MCF 10A (cell line): ENCODE data around the gene MYOM1. TPM values are rescaled to one million over a fixed set of nuclear protein-coding genes. Genes with fewer than 3 reads are reported as not detected.

Source experiments
- BruUV-seq: library from RNA; stranded (reverse); fragments of 400-500 nt; replicated peaks from 2 replicates; lab custom pipeline; 2021; lab: Mats Ljungman, UMichigan
- CTCF ChIA-PET: fragments of 300-600 bp; sonication (Branson Sonifier 250); formaldehyde crosslinking; extraction: SDS; loops from one replicate; lab custom pipeline; 2021; ENCODE audit warnings: antibody characterized with exemption, inconsistent platforms; lab: Yijun Ruan, JAX
- POLR2A ChIA-PET: fragments of 300-600, 350-650 bp; sonication (Branson Sonifier 250); formaldehyde crosslinking; extraction: SDS; loops from one replicate; lab custom pipeline; 2020; ENCODE audit warnings: antibody characterized with exemption, inconsistent platforms; lab: Yijun Ruan, JAX
- DNase-seq: peaks from one replicate; pipeline ENCODE4 v3.0.0-alpha.2; 2018; ENCODE audit not compliant: unreplicated experiment
- H3K27ac Mint-ChIP-seq: one replicate; pipeline ENCODE4 v1.8.0; 2022; ENCODE audit warnings: mild to moderate bottlenecking, low read depth, mixed read lengths; ENCODE audit not compliant: unreplicated experiment
- H3K27me3 Mint-ChIP-seq: one replicate; pipeline ENCODE4 v1.8.0; 2022; ENCODE audit warnings: mixed read lengths; ENCODE audit not compliant: insufficient read depth, unreplicated experiment
- H3K36me3 Mint-ChIP-seq: one replicate; pipeline ENCODE4 v1.8.0; 2022; ENCODE audit warnings: mild to moderate bottlenecking, moderate library complexity, mixed read lengths; ENCODE audit not compliant: insufficient read depth, unreplicated experiment
- H3K4me1 Mint-ChIP-seq: one replicate; pipeline ENCODE4 v1.8.0; 2022; ENCODE audit warnings: mixed read lengths; ENCODE audit not compliant: insufficient read depth, unreplicated experiment
- H3K4me3 Mint-ChIP-seq: one replicate; pipeline ENCODE4 v1.8.0; 2022; ENCODE audit warnings: mild to moderate bottlenecking, moderate library complexity, mixed read lengths; ENCODE audit not compliant: unreplicated experiment
- H3K9me3 Mint-ChIP-seq: one replicate; pipeline ENCODE4 v1.8.0; 2022; ENCODE audit warnings: mixed read lengths; ENCODE audit not compliant: unreplicated experiment
- CTCF ChIP-seq: fragments of 200-600 bp; IDR thresholded peaks from one replicate; pipeline ENCODE4 v1.8.0; 2022; ENCODE audit warnings: antibody characterized with exemption, mild to moderate bottlenecking; ENCODE audit not compliant: unreplicated experiment
- intact Hi-C: fragments of 100-400 bp; cut with micrococcal nuclease; formaldehyde crosslinking; loops from 2 replicates; pipeline ENCODE4 v1.14.1; 2022
- total RNA-seq: library from RNA; stranded (reverse); gene quantifications from 2 replicates; pipeline ENCODE4 v1.2.3, GENCODE V29; 2022

Gene MYOM1
- total RNA-seq, 1 experiment from 2014 or later = 0.21 TPM

GRCh38 chr18:3177902-3178687 lies 41.7 kb downstream of the MYOM1 start:
- no peak for TF ChIP-seq CTCF
- POLR2A ChIA-PET = no interaction called here

GRCh38 chr18:3175195-3175758 lies 44.5 kb downstream of the MYOM1 start:
- no peak overlapping the region for H3K27ac Mint-ChIP-seq
- H3K9me3 Mint-ChIP-seq = no peaks in the 10 kb centered on the region
- H3K36me3 Mint-ChIP-seq = no peaks in the 10 kb centered on the region
- TF ChIP-seq CTCF = no peak
- BruUV-seq = no TSS peak
- ChIA-PET CTCF (interaction anchor here (0.7 to 1.1 kb wide), 3 partner anchors 10 to 242 kb away, joined by 3 to 4 read pairs (median 3); no protein-coding TSS in a partner anchor), POLR2A (interaction anchor here (0.5 to 0.7 kb wide), 2 partner anchors 28 to 664 kb away, joined by 3 read pairs; no protein-coding TSS in a partner anchor)
- no peak for DNase-seq
- H3K4me3 Mint-ChIP-seq = no peak overlapping the region
- intact Hi-C loops = no loop called here
- H3K27me3 Mint-ChIP-seq = no peaks in the 10 kb centered on the region
- no peaks in the 10 kb centered on the region for H3K4me1 Mint-ChIP-seq

More at GRCh38 chr18:3177902-3178687, 41.7 kb downstream of the MYOM1 start:
- Mint-ChIP-seq H3K4me1 (no peaks in the 10 kb centered on the region), H3K9me3 (no peaks in the 10 kb centered on the region), H3K36me3 (no peaks in the 10 kb centered on the region), H3K27ac (no peak overlapping the region), H3K27me3 (no peaks in the 10 kb centered on the region), H3K4me3 (no peak overlapping the region)
- no peak for DNase-seq
- intact Hi-C loops = no loop called here
- CTCF ChIA-PET = interaction anchor here (1.1 to 1.2 kb wide), 3 partner anchors 27 to 489 kb away, joined by 3 to 4 read pairs (median 4); no protein-coding TSS in a partner anchor
- no TSS peak for BruUV-seq

GRCh38 chr18:3172097-3172496 lies 47.7 kb downstream of the MYOM1 start:
- CTCF ChIA-PET = no interaction called here
- H3K9me3 Mint-ChIP-seq = no peaks in the 10 kb centered on the region
- no peak for DNase-seq
- no peaks in the 10 kb centered on the region for H3K4me1 Mint-ChIP-seq
- no peak overlapping the region for H3K27ac Mint-ChIP-seq
- BruUV-seq = no TSS peak
- no peak for TF ChIP-seq CTCF
- peaks cover 7% of the 10 kb centered on the region for H3K36me3 Mint-ChIP-seq
- H3K4me3 Mint-ChIP-seq = no peak overlapping the region
- no peaks in the 10 kb centered on the region for H3K27me3 Mint-ChIP-seq
- intact Hi-C loops = no loop called here
- POLR2A ChIA-PET = no interaction called here

- Mint-ChIP-seq H3K27ac (no peak overlapping the region), H3K27me3 (no peaks in the 10 kb centered on the region), H3K36me3 (peaks cover 7% of the 10 kb centered on the region), H3K9me3 (no peaks in the 10 kb centered on the region), H3K4me3 (no peak overlapping the region), H3K4me1 (no peaks in the 10 kb centered on the region)
- TF ChIP-seq CTCF = no peak
- no TSS peak for BruUV-seq
- CTCF ChIA-PET = interaction anchor here (0.6 kb wide), 2 partner anchors 13 to 76 kb away, joined by 3 read pairs; partner anchors contain the start of gene MYL12A
- no peak for DNase-seq
- intact Hi-C loops = no loop called here
- POLR2A ChIA-PET = no interaction called here
These were observed 48.1 kb downstream of the MYOM1 start for GRCh38 chr18:3171631-3172030.
